SK-N-SH treated with all-trans-retinoic acid at 6 μM for 48 hours (cell line): Measurements from ENCODE around the gene NALF2.

Experiments
- ATAC-seq: fragments of 200-7000 bp; cut with Tn5 transposase; 3 replicates; pipeline ENCODE4 v1.9.1; 2020; ENCODE audit warnings: mild to moderate bottlenecking, moderate library complexity
- BACH2 ChIP-seq: fragments of 250-450 bp; sonication (Bioruptor Pico); IDR thresholded peaks from 2 replicates; pipeline ENCODE4 v1.9.0; 2021; ENCODE audit warnings: mild to moderate bottlenecking, borderline replicate concordance
- CSDC2 ChIP-seq: fragments of 250-450 bp; sonication (Bioruptor Pico); IDR thresholded peaks from 2 replicates; pipeline ENCODE4 v1.5.0; 2020; ENCODE audit warnings: mild to moderate bottlenecking, moderate library complexity
- ESRRG ChIP-seq: fragments of 250-450 bp; sonication (Bioruptor Pico); IDR thresholded peaks from 2 replicates; pipeline ENCODE4 v1.6.1; 2021; ENCODE audit warnings: mild to moderate bottlenecking
- GLIS3 ChIP-seq: fragments of 250-450 bp; sonication (Bioruptor Pico); IDR thresholded peaks from 2 replicates; pipeline ENCODE4 v1.5.0; 2020; ENCODE audit warnings: mild to moderate bottlenecking, moderate library complexity
- ISL1 ChIP-seq: fragments of 250-450 bp; sonication (Bioruptor Pico); IDR thresholded peaks from 2 replicates; pipeline ENCODE4 v2.1.2; 2022; ENCODE audit warnings: mild to moderate bottlenecking, moderate library complexity
- PPARA ChIP-seq: fragments of 250-450 bp; sonication (Bioruptor Pico); IDR thresholded peaks from 2 replicates; pipeline ENCODE4 v1.5.0; 2020; ENCODE audit warnings: mild to moderate bottlenecking, borderline replicate concordance
- TCF4 ChIP-seq: fragments of 250-450 bp; sonication (Bioruptor Pico); IDR thresholded peaks from 2 replicates; pipeline ENCODE4 v1.8.0; 2021; ENCODE audit warnings: mild to moderate bottlenecking, moderate library complexity, borderline replicate concordance
- TOX ChIP-seq: fragments of 250-450 bp; sonication (Bioruptor Pico); IDR thresholded peaks from 2 replicates; pipeline ENCODE4 v1.8.0; 2021; ENCODE audit warnings: mild to moderate bottlenecking, moderate library complexity, borderline replicate concordance
- ZC3H10 ChIP-seq: fragments of 250-450 bp; sonication (Bioruptor Pico); IDR thresholded peaks from 2 replicates; pipeline ENCODE4 v1.5.1; 2021; ENCODE audit warnings: mild to moderate bottlenecking, moderate library complexity
- ZFP3 ChIP-seq: fragments of 250-450 bp; sonication (Bioruptor Pico); IDR thresholded peaks from 2 replicates; pipeline ENCODE4 v1.5.0; 2020; ENCODE audit warnings: mild to moderate bottlenecking, moderate library complexity
- ZFP30 ChIP-seq: fragments of 450-650 bp; formaldehyde crosslinking; IDR thresholded peaks from 2 replicates; pipeline ENCODE4 v1.5.0; 2022; ENCODE audit warnings: mild to moderate bottlenecking, moderate library complexity
- ZNF565 ChIP-seq: fragments of 450-650 bp; formaldehyde crosslinking; conservative IDR thresholded peaks from 2 replicates; pipeline ENCODE4 v1.5.0; 2020; ENCODE audit warnings: low read depth, mild to moderate bottlenecking, moderate library complexity
- ZNF70 ChIP-seq: fragments of 450-650 bp; formaldehyde crosslinking; IDR thresholded peaks from 2 replicates; pipeline ENCODE4 v1.5.0; 2020; ENCODE audit warnings: mild to moderate bottlenecking, moderate library complexity
- ZNF8 ChIP-seq: fragments of 450-650 bp; formaldehyde crosslinking; IDR thresholded peaks from 2 replicates; pipeline ENCODE4 v1.5.0; 2020; ENCODE audit warnings: mild to moderate bottlenecking, moderate library complexity
- TF ChIP-seq, protein P1 (sequence below): fragments of 250-450 bp; sonication (Bioruptor Pico); IDR thresholded peaks from 2 replicates; pipeline ENCODE4 v1.5.0; 2020; ENCODE audit warnings: mild to moderate bottlenecking, moderate library complexity
- TF ChIP-seq, protein P2 (sequence below): fragments of 250-450 bp; sonication (Bioruptor Pico); IDR thresholded peaks from 2 replicates; pipeline ENCODE4 v1.8.0; 2020; ENCODE audit warnings: mild to moderate bottlenecking, moderate library complexity, borderline replicate concordance
- TF ChIP-seq, protein P3 (sequence below): fragments of 250-450 bp; sonication (Bioruptor Pico); IDR thresholded peaks from 2 replicates; pipeline ENCODE4 v1.5.1; 2020; ENCODE audit warnings: low read depth, mild to moderate bottlenecking, moderate library complexity
- TF ChIP-seq, protein P4 (sequence below): fragments of 250-450 bp; sonication (Bioruptor Pico); IDR thresholded peaks from 2 replicates; pipeline ENCODE4 v1.8.0; 2021; ENCODE audit warnings: low read depth, mild to moderate bottlenecking, moderate library complexity, borderline replicate concordance

NALF2 gene

DNA sequence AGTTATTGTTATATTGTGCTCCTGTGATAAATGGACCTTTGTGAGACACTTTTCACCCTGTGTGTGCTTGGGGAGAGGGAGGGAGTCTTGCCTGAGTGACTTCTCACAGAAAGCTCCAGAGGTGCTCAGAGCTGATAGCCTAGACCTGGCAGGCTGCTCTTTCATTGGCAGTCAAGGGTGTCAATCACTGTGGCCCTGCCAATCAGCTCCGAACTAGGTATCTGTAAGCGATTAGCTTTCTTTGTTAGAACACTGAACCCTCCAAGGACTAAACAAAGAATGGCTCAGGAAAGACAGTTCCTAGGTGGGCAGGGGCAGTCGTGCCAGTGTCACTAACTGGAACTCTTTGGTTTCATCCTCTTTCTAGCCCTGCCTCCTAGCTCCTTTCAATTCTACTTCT lies 2.7 kb upstream of the NALF2 start (continued):
- TF ChIP-seq, protein P1, sequence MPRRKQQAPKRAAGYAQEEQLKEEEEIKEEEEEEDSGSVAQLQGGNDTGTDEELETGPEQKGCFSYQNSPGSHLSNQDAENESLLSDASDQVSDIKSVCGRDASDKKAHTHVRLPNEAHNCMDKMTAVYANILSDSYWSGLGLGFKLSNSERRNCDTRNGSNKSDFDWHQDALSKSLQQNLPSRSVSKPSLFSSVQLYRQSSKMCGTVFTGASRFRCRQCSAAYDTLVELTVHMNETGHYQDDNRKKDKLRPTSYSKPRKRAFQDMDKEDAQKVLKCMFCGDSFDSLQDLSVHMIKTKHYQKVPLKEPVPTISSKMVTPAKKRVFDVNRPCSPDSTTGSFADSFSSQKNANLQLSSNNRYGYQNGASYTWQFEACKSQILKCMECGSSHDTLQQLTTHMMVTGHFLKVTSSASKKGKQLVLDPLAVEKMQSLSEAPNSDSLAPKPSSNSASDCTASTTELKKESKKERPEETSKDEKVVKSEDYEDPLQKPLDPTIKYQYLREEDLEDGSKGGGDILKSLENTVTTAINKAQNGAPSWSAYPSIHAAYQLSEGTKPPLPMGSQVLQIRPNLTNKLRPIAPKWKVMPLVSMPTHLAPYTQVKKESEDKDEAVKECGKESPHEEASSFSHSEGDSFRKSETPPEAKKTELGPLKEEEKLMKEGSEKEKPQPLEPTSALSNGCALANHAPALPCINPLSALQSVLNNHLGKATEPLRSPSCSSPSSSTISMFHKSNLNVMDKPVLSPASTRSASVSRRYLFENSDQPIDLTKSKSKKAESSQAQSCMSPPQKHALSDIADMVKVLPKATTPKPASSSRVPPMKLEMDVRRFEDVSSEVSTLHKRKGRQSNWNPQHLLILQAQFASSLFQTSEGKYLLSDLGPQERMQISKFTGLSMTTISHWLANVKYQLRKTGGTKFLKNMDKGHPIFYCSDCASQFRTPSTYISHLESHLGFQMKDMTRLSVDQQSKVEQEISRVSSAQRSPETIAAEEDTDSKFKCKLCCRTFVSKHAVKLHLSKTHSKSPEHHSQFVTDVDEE (CRISPR knock-in tag) = no peak
- TF ChIP-seq BACH2 (CRISPR knock-in tag) (no peak), CSDC2 (no peak), ZNF565 (CRISPR knock-in tag) (no peak), ZNF8 (CRISPR knock-in tag) (no peak), ZFP30 (CRISPR knock-in tag) (no peak)

DNA sequence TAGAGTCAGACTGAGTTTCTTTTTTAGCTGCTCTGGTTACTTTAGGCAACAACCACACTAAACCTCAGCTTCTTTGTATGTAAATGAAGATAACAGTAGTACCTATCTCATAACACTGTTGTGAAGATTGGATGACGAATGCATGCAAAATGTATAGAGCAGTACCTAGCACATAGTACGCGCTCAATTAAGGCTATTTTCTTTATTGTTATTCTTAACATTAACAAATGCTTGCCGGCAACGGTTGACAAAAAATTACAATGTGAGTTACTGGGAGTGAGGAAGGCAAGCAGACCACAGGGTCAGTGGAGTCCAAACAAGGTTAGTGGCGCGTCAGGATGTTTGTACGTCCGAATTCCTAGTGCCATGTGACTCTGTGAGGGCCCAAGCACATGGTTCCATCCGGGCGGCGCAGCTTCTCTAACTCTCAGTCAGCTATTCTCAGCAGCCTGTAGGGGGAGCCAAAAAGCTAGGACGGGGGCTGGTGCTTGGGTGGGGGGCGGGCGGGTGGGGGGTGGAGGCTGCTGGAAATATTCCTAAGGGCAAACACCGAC lies 821 bp upstream of the NALF2 start:
- ATAC-seq = peak; percentile 68
- TF ChIP-seq, protein P1 (CRISPR knock-in tag) = no peak
- TF ChIP-seq ZFP3 (CRISPR knock-in tag) = no peak
- no peak for TF ChIP-seq PPARA (CRISPR knock-in tag)

DNA sequence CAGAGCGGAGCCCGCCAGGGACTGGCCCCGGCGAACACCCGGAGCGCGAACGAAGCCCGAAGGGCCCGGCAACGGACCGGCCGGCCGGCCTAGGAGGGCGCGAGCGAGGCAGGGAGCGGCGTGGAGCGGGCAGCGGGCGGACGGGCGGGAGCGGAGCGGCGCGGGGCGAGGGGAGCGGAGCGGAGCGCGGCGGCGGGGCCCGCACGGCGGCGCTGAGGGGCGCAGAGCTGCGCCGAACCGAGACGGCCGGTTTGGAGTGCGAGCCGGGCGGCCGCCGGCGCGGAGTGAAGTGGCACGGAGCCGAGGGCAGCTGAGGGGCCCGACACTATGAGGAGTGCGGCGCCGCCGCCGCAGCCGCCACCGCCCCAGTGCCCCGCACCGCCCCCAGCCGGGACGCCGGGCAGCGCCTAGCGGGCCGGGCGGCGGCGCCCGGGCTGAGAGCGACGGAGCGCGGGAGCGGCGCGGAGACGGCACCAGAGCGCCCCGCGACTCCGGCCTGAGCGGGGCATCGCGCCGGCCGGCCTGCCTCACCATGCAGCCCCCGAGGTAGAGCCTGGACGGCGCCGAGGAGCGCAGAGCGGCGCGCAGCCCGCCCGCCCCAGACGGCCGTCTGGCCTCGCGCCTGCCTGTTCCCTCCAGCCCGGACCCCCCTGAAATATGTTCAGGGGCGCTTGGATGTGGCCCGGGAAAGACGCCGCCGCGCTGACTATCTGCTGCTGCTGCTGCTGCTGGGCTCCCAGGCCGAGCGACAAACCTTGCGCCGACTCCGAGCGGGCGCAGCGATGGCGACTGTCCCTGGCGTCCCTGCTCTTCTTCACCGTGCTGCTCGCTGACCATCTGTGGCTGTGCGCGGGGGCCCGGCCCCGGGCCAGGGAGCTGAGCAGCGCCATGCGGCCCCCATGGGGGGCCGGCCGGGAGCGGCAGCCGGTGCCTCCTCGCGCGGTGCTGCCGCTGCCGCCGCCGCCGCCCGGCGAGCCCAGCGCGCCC lies 793 bp downstream of the NALF2 start:
- ATAC-seq = peak; percentile 30

More for the DNA sequence above, 793 bp downstream of the NALF2 start:
- TF ChIP-seq, protein P2, sequence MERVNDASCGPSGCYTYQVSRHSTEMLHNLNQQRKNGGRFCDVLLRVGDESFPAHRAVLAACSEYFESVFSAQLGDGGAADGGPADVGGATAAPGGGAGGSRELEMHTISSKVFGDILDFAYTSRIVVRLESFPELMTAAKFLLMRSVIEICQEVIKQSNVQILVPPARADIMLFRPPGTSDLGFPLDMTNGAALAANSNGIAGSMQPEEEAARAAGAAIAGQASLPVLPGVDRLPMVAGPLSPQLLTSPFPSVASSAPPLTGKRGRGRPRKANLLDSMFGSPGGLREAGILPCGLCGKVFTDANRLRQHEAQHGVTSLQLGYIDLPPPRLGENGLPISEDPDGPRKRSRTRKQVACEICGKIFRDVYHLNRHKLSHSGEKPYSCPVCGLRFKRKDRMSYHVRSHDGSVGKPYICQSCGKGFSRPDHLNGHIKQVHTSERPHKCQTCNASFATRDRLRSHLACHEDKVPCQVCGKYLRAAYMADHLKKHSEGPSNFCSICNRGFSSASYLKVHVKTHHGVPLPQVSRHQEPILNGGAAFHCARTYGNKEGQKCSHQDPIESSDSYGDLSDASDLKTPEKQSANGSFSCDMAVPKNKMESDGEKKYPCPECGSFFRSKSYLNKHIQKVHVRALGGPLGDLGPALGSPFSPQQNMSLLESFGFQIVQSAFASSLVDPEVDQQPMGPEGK = no peak
- TF ChIP-seq PPARA (CRISPR knock-in tag) = no peak
- TF ChIP-seq TCF4 = no peak
- TF ChIP-seq, protein P3, sequence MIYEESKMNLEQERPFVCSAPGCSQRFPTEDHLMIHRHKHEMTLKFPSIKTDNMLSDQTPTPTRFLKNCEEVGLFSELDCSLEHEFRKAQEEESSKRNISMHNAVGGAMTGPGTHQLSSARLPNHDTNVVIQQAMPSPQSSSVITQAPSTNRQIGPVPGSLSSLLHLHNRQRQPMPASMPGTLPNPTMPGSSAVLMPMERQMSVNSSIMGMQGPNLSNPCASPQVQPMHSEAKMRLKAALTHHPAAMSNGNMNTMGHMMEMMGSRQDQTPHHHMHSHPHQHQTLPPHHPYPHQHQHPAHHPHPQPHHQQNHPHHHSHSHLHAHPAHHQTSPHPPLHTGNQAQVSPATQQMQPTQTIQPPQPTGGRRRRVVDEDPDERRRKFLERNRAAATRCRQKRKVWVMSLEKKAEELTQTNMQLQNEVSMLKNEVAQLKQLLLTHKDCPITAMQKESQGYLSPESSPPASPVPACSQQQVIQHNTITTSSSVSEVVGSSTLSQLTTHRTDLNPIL = no peak
- TF ChIP-seq ESRRG (CRISPR knock-in tag) = no peak
- TF ChIP-seq ZNF565 (CRISPR knock-in tag) = no peak
- TF ChIP-seq ZC3H10 = no peak
- no peak for TF ChIP-seq GLIS3
- no peak for TF ChIP-seq ZFP30 (CRISPR knock-in tag)
- TF ChIP-seq ZFP3 (CRISPR knock-in tag) = no peak
- TF ChIP-seq ZNF70 (CRISPR knock-in tag) = no peak
- TF ChIP-seq, protein P4, sequence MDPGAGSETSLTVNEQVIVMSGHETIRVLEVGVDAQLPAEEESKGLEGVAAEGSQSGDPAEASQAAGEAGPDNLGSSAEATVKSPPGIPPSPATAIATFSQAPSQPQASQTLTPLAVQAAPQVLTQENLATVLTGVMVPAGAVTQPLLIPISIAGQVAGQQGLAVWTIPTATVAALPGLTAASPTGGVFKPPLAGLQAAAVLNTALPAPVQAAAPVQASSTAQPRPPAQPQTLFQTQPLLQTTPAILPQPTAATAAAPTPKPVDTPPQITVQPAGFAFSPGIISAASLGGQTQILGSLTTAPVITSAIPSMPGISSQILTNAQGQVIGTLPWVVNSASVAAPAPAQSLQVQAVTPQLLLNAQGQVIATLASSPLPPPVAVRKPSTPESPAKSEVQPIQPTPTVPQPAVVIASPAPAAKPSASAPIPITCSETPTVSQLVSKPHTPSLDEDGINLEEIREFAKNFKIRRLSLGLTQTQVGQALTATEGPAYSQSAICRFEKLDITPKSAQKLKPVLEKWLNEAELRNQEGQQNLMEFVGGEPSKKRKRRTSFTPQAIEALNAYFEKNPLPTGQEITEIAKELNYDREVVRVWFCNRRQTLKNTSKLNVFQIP (CRISPR knock-in tag) = no peak
- no peak for TF ChIP-seq ISL1 (CRISPR knock-in tag)
- TF ChIP-seq, protein P1 (CRISPR knock-in tag) = no peak
- TF ChIP-seq BACH2 (CRISPR knock-in tag) = no peak
- TF ChIP-seq TOX = no peak
- TF ChIP-seq, all 23 proteins: peak for 0
